H1 (cell line): ENCODE data around the gene HDAC7. TPM values are rescaled to one million over a fixed set of nuclear protein-coding genes. Genes with fewer than 3 reads are reported as not detected.

Source experiments
- SIN3A ChIP-seq, 2 experiments: IDR thresholded peaks in 1 of 2; conservative IDR thresholded peaks in 1 of 2; 2 replicates each; pipeline ENCODE4 v1.6.1; 2011 to 2012; ENCODE audit warnings: low read length in 2 of 2, improper control_type of control experiment in 1 of 2, low read depth in 1 of 2, mild to moderate bottlenecking in 1 of 2
- polyA plus RNA-seq, 7 experiments: library from polyadenylated mRNA; depleted of rRNA in 3 of 7; stranded (reverse) in 5 of 7; unstranded in 2 of 7; fragments of >200 nt in 5 of 7; fragments of 200-250 nt in 2 of 7; gene quantifications; 1 replicate in 5 of 7; 2 replicates in 1 of 7; 4 replicates in 1 of 7; pipeline versions ENCODE4 v1.2.1 to v1.2.3, GENCODE V29; 2011 to 2013; ENCODE audit warnings: missing spikeins in 2 of 7, mixed read lengths in 2 of 7
- total RNA-seq: library from RNA; stranded (reverse); fragmentation: NEBNext Ultra II Directional; extraction: Animal tissue kit (Norgen Biotek cat#: 25700); gene quantifications from 2 replicates; pipeline ENCODE4 v1.2.1, GENCODE V29; 2021

HDAC7 gene
- total and polyA plus RNA-seq, 2 of the 8 experiments (the other 6 are each of a cell fraction or from before 2014, with no cell fraction given): 25.5 to 84.9 TPM

GRCh38 chr12:47742253-47742825 lies 77.4 kb downstream of the HDAC7 start (continued):
- 0 out of 4 replicates have a peak, but pooled peaks of 1 of the 2 experiments have one; percentile 26 for TF ChIP-seq SIN3A (conservative IDR thresholded peaks at IDR 0.05 in 1 of 2, IDR thresholded peaks at IDR 0.05 in 1 of 2; ENCODE audit: low read depth in 1 of 2, low read length in 2 of 2)
